Astrocyte (in vitro differentiated cells and primary cell): ENCODE data around the gene CFAP74.

ENCODE experiments used
- EZH2 ChIP-seq: IDR thresholded peaks from 2 replicates; pipeline ENCODE4 v1.6.1; 2012; ENCODE audit warnings: mild to moderate bottlenecking, low read length, inconsistent platforms; ENCODE audit not compliant: insufficient read depth
- TF ChIP-seq, protein P1 (sequence below): IDR thresholded peaks from 2 replicates; pipeline ENCODE4 v1.5.1; 2011; ENCODE audit warnings: low read depth, mild to moderate bottlenecking, inconsistent platforms, low read length, moderate library complexity; ENCODE audit not compliant: insufficient read depth

DNA sequence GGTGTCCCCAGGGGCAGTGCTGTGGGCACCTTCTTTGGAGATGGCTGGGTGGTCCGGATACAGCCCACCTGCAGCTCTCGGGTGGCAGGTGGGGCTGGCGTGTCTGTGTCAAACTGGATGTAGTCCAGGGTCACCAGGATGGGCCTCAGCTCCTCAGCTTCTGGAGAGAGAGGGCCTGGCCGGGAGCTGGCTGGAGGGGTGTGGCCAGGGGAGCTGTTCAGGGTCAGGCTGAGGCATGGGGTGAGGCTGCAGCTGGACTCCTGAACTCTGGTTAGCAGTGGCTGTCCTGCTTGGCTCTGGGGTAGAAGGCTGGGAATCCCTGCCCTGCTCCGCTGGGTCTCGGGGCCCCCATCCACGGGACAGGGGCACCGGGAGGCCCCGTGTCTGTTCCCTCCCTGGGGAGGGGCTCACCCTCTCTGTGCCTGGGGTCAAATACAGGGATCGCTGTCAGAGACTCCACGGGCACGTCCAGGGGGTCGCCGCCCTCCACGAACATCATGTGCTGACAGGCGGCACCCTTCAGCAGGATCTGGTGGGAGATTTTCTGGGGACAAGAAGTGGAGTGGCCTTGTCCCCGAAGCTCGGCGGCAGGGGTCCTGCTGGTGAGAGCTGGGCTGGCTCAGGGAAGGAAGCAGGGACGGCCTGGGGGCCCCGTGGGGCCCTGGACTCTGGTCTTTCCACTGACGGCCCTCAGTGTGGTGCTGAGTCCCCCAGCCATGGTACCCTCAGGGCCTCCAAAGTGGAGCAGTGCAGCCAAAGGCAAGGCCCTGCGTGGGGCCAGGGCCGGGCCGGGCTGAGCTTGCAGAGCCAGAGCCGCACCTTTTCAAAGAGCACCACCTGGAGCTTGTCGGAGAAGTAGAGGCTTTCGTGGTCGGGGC, 80.4 kb downstream of the CFAP74 start:
- TF ChIP-seq, protein P1, sequence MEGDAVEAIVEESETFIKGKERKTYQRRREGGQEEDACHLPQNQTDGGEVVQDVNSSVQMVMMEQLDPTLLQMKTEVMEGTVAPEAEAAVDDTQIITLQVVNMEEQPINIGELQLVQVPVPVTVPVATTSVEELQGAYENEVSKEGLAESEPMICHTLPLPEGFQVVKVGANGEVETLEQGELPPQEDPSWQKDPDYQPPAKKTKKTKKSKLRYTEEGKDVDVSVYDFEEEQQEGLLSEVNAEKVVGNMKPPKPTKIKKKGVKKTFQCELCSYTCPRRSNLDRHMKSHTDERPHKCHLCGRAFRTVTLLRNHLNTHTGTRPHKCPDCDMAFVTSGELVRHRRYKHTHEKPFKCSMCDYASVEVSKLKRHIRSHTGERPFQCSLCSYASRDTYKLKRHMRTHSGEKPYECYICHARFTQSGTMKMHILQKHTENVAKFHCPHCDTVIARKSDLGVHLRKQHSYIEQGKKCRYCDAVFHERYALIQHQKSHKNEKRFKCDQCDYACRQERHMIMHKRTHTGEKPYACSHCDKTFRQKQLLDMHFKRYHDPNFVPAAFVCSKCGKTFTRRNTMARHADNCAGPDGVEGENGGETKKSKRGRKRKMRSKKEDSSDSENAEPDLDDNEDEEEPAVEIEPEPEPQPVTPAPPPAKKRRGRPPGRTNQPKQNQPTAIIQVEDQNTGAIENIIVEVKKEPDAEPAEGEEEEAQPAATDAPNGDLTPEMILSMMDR: no peak
- TF ChIP-seq EZH2: no peak
